Activated CD4-positive, alpha-beta T cell treated with anti-CD3 and anti-CD28 coated beads, Interleukin-10, Interleukin-2, amounts not matched to agents 100 ng/mL and 50 ng/mL, durations not matched to agents 16 hours and 8 hours (primary cell): ENCODE results near the gene DNAH10.
"Not testable (repeated sequence)": the region's sequence is repeated elsewhere in the genome, so short reads cannot be mapped to it uniquely, and the experiment has no call there.

Source experiments
- DNase-seq: peaks from one replicate; pipeline ENCODE4 v3.0.0-alpha.2; 2020

DNAH10 gene

GRCh38 chr12:123939716-123940626 is 177.9 kb downstream of the DNAH10 start:
- no peak for DNase-seq

- DNase-seq, result no peak
Measured at GRCh38 chr12:123940627-123940966, 178.5 kb downstream of the DNAH10 start.

- no peak for DNase-seq
Measured at GRCh38 chr12:123941000-123941399, 178.9 kb downstream of the DNAH10 start.

GRCh38 chr12:123941624-123942237 is 179.6 kb downstream of the DNAH10 start:
- no peak for DNase-seq

- DNase-seq, result no peak
Measured at GRCh38 chr12:123942238-123942653, 180.1 kb downstream of the DNAH10 start.

GRCh38 chr12:123942911-123943648 is 181.0 kb downstream of the DNAH10 start:
- no peak for DNase-seq

GRCh38 chr12:123943816-123944215 is 181.7 kb downstream of the DNAH10 start:
- no peak for DNase-seq

- no peak for DNase-seq
Measured at GRCh38 chr12:123944696-123945095, 182.6 kb downstream of the DNAH10 start.

GRCh38 chr12:123945287-123946151 is 183.4 kb downstream of the DNAH10 start:
- no peak for DNase-seq

GRCh38 chr12:123946152-123946515 is 184.0 kb downstream of the DNAH10 start:
- DNase-seq, result no peak

GRCh38 chr12:123946516-123947505 is 184.7 kb downstream of the DNAH10 start:
- DNase-seq, result not testable (repeated sequence)

- not testable (repeated sequence) for DNase-seq
Measured at GRCh38 chr12:123947531-123947930, 185.4 kb downstream of the DNAH10 start.

GRCh38 chr12:123948401-123948795 is 186.3 kb downstream of the DNAH10 start:
- DNase-seq, result no peak

GRCh38 chr12:123948796-123949769 is 187.0 kb downstream of the DNAH10 start:
- no peak for DNase-seq

- no peak for DNase-seq
Measured at GRCh38 chr12:123949770-123950165, 187.7 kb downstream of the DNAH10 start.

- no peak for DNase-seq
Measured at GRCh38 chr12:123950476-123951349, 188.6 kb downstream of the DNAH10 start.

- DNase-seq, result no peak
Measured at GRCh38 chr12:123951467-123951866, 189.4 kb downstream of the DNAH10 start.

GRCh38 chr12:123952037-123952436 is 189.9 kb downstream of the DNAH10 start:
- no peak for DNase-seq
